ENCODE measurements around the gene SGCG. TPM values are rescaled to one million over a fixed set of nuclear protein-coding genes. Genes with fewer than 3 reads are reported as not detected.

SGCG gene
- total RNA-seq, 1 experiment from 2014 or later = 0.15 TPM

GRCh38 chr13:23147827-23148226 is 33.0 kb upstream of the SGCG start:
- no peak overlapping the region for H3K27ac ChIP-seq (ENCODE audit: low read depth, low read length)
- H3K27me3 ChIP-seq (ENCODE audit: insufficient read depth, low read length) = no peaks in the 10 kb centered on the region
- H2AFZ ChIP-seq (ENCODE audit: low read depth, low read length, poor library complexity, severe bottlenecking) = no peak overlapping the region
- H3K9me2 ChIP-seq (ENCODE audit: insufficient read depth) = no peaks in the 10 kb centered on the region
- H4K20me1 ChIP-seq (ENCODE audit: insufficient read depth) = no peaks in the 10 kb centered on the region
- TF ChIP-seq CEBPB (IDR thresholded peaks at IDR 0.05; ENCODE audit: low read depth) = no peak
- TF ChIP-seq, protein P1, sequence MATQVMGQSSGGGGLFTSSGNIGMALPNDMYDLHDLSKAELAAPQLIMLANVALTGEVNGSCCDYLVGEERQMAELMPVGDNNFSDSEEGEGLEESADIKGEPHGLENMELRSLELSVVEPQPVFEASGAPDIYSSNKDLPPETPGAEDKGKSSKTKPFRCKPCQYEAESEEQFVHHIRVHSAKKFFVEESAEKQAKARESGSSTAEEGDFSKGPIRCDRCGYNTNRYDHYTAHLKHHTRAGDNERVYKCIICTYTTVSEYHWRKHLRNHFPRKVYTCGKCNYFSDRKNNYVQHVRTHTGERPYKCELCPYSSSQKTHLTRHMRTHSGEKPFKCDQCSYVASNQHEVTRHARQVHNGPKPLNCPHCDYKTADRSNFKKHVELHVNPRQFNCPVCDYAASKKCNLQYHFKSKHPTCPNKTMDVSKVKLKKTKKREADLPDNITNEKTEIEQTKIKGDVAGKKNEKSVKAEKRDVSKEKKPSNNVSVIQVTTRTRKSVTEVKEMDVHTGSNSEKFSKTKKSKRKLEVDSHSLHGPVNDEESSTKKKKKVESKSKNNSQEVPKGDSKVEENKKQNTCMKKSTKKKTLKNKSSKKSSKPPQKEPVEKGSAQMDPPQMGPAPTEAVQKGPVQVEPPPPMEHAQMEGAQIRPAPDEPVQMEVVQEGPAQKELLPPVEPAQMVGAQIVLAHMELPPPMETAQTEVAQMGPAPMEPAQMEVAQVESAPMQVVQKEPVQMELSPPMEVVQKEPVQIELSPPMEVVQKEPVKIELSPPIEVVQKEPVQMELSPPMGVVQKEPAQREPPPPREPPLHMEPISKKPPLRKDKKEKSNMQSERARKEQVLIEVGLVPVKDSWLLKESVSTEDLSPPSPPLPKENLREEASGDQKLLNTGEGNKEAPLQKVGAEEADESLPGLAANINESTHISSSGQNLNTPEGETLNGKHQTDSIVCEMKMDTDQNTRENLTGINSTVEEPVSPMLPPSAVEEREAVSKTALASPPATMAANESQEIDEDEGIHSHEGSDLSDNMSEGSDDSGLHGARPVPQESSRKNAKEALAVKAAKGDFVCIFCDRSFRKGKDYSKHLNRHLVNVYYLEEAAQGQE (IDR thresholded peaks at IDR 0.05; ENCODE audit: low read depth) = no peak
- TF ChIP-seq SP1 (IDR thresholded peaks at IDR 0.05; ENCODE audit: low read depth) = no peak
- no peak for TF ChIP-seq SRF (IDR thresholded peaks at IDR 0.05; ENCODE audit: low read depth)
- H3K9me3 ChIP-seq (ENCODE audit: control insufficient read depth in 1 of 2, insufficient read depth in 1 of 2, low read depth in 1 of 2, low read length in 2 of 2) = no peaks in the 10 kb centered on the region
- no peak overlapping the region for H3K4me3 ChIP-seq (replicated peaks in 1 of 2; ENCODE audit: low read depth in 1 of 2, low read length in 2 of 2)
- POLR2A ChIA-PET = no interaction called here
- no peak overlapping the region for H3K4me2 ChIP-seq (ENCODE audit: low read length)
- no peak overlapping the region for H3K9ac ChIP-seq (ENCODE audit: low read length)
- RAD21 ChIA-PET (ENCODE audit: low non-redundant PET in 1 of 2, low total read pairs in 2 of 2, uncharacterized antibody in 2 of 2, unreplicated experiment in 2 of 2) = no interaction called here
- ATAC-seq (peak; percentile 32; the same call in 1 of the 2 replicates), DNase-seq (ENCODE audit: low read depth, low spot score) (no peak)
- H3K36me3 ChIP-seq (ENCODE audit: control insufficient read depth in 1 of 2, insufficient read depth in 2 of 2, low read length in 2 of 2) = no peaks in the 10 kb centered on the region; a peak in 1 of 4 replicates
- no peaks in the 10 kb centered on the region for H3K4me1 ChIP-seq (ENCODE audit: control insufficient read depth in 1 of 2, insufficient read depth in 2 of 2, low read length in 2 of 2)
- no TSS peak for BruUV-seq (replicated peaks)
- CTCF ChIA-PET = no interaction called here
- no peaks in the 10 kb centered on the region for H3K79me2 ChIP-seq (ENCODE audit: insufficient read depth, low read length)
- intact Hi-C loops (cut with micrococcal nuclease) = no loop called here

GRCh38 chr13:23157781-23158180 is 23.0 kb upstream of the SGCG start:
- no peaks in the 10 kb centered on the region for H3K79me2 ChIP-seq (ENCODE audit: insufficient read depth, low read length)
- BruUV-seq (replicated peaks) = no TSS peak
- H3K9ac ChIP-seq (ENCODE audit: low read length) = no peak overlapping the region
- ChIA-PET RAD21 (ENCODE audit: low non-redundant PET in 1 of 2, low total read pairs in 2 of 2, uncharacterized antibody in 2 of 2, unreplicated experiment in 2 of 2) (no interaction called here), CTCF (interaction anchor here (1.5 kb wide), 1 partner anchor 18 kb away, joined by 6 read pairs; no protein-coding TSS in a partner anchor), POLR2A (no interaction called here)
- no peaks in the 10 kb centered on the region for H3K27me3 ChIP-seq (ENCODE audit: insufficient read depth, low read length)
- no peak overlapping the region for H3K4me2 ChIP-seq (ENCODE audit: low read length)
- H3K27ac ChIP-seq (ENCODE audit: low read depth, low read length) = no peak overlapping the region
- no peaks in the 10 kb centered on the region for H3K36me3 ChIP-seq (ENCODE audit: control insufficient read depth in 1 of 2, insufficient read depth in 2 of 2, low read length in 2 of 2)
- no peak for TF ChIP-seq EGR1 (IDR thresholded peaks at IDR 0.05; ENCODE audit: low read depth)
- no peak for TF ChIP-seq SRF (IDR thresholded peaks at IDR 0.05; ENCODE audit: low read depth)
- H3K4me1 ChIP-seq (ENCODE audit: control insufficient read depth in 1 of 2, insufficient read depth in 2 of 2, low read length in 2 of 2) = no peaks in the 10 kb centered on the region
- H3K9me3 ChIP-seq (ENCODE audit: control insufficient read depth in 1 of 2, insufficient read depth in 1 of 2, low read depth in 1 of 2, low read length in 2 of 2) = no peaks in the 10 kb centered on the region
- intact Hi-C loops (cut with micrococcal nuclease) = no loop called here
- no peaks in the 10 kb centered on the region for H4K20me1 ChIP-seq (ENCODE audit: insufficient read depth)
- H3K9me2 ChIP-seq (ENCODE audit: insufficient read depth) = no peaks in the 10 kb centered on the region
- DNase-seq (ENCODE audit: low read depth, low spot score) = no peak
- ATAC-seq = no peak
- H2AFZ ChIP-seq (ENCODE audit: low read depth, low read length, poor library complexity, severe bottlenecking) = no peak overlapping the region
- no peak overlapping the region for H3K4me3 ChIP-seq (replicated peaks in 1 of 2; ENCODE audit: low read depth in 1 of 2, low read length in 2 of 2)

All from HCT116 (cell line).